Measurements from ENCODE around the gene VOPP1.

- TF ChIP-seq CTCF (IDR thresholded peaks at IDR 0.05; ENCODE audit: extremely low read depth in 1 of 2, insufficient read depth in 1 of 2, low read depth in 1 of 2, low read length in 2 of 2) (no peak), POLR2A (IDR thresholded peaks at IDR 0.05; ENCODE audit: low read depth, low read length) (no peak), FOS (IDR thresholded peaks at IDR 0.05; ENCODE audit: borderline replicate concordance, insufficient read depth, low read length) (no peak), GATA2 (IDR thresholded peaks at IDR 0.05; ENCODE audit: insufficient read depth, insufficient read length, low read depth, low read length) (no peak), EZH2 (IDR thresholded peaks at IDR 0.05; ENCODE audit: borderline replicate concordance, low read depth, low read length, severe bottlenecking) (no peak)
Measured at GRCh38 chr7:55593172-55593514, 20.8 kb upstream of the VOPP1 start.
